CD4-positive, alpha-beta T cell treated with Interleukin-15 for 1 hour (primary cell): ENCODE measurements around the gene TENM4.
"Not testable (repeated sequence)": the region's sequence is repeated elsewhere in the genome, so short reads cannot be mapped to it uniquely, and the experiment has no call there.

Experiments
- DNase-seq: peaks from one replicate; pipeline ENCODE4 v3.0.0-alpha.2; 2020

The TENM4 gene

DNA sequence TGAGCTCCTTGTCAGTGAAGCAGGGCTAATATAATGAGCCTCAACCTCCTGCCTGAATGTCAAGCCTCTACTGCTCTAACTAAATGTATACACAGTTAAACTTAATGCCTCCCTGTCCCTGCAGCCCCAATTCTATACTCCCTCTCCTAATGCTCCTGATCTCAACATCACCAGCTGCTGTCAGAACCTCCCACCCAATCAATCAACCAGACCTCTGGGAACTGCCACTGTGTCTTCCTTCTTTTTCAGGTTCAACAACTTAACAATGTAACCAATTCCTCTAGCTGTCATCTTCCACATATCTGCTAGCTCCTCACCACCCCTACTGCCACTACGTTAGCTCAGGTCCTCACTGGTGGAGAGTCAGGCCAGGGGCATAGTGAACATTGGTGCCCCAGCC, 526.3 kb downstream of the TENM4 start:
- no peak for DNase-seq

DNA sequence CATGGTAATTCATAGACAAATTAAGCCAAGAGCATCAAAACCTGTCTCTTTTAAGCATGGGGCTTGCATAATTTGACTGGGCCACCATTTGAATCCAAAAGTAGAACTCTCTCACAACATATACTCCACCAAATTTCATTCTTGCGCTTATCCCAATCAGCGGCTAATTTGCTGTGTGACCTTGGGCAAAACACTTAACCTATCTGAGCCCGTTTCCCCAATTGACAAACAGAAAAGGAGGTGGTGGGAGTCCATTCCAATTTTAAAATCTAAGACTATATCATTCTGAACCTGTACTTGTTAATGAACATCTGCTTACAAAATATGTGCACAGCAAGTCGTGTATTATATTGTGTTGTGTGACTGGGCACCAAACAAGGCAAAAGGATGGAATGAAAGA, 528.1 kb downstream of the TENM4 start:
- no peak for DNase-seq

DNA sequence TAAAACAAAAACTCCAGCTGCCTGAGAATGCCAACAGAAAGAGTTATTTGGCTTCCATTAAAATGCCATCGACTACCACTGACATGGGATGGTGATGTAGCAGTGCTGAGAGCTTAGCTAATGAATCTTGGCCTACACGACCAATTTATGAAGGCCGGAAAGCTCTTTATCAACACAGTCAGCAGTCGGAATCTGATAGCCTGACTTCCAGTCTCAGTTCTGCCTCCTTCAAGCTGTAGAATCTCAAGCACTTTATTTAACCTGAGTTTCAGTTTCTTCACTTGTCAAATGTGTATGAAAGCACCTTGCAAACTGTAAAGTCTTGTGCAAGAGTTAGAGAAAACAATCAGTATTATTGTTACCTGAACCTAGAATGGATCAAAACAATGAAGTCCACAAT, 530.5 kb downstream of the TENM4 start:
- no peak for DNase-seq

DNA sequence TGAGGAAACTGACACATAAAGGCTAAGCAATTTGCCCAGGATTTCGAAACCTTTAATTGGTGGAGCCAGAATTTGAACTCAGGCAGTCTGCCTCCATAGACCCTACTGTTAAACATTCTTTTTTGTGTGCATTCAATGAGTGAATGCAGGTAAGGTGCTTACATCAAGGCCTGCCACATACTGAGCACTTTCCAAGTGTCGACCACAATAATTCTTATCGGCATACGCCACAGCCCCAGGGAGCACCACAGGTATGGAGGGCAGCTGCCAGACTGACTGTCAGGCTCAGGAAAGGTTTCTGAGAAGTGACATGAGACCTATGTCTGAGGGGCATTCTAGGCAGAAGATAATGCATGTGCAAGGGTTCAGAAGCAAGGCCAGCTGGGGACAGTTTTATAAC, 531.4 kb downstream of the TENM4 start:
- DNase-seq: no peak

DNA sequence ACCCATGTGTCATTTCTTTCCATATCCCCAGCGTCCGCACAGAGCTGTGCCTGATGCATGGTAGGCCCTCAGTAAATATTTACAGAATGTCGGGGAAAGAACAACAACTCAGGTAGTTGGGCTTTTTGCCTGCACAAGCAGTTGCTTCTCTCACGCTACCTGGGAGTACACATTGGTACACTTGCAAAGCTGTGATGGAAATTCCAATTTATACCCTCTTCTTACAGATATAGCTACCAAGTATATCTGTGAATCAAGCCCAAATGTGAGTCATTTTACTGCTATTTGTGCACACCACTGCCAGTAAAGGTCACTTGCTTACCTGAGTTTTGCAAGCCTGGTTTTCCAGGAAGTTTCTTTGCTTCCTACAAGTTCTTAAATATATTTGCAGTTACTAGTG, 533.2 kb downstream of the TENM4 start:
- DNase-seq: no peak

DNA sequence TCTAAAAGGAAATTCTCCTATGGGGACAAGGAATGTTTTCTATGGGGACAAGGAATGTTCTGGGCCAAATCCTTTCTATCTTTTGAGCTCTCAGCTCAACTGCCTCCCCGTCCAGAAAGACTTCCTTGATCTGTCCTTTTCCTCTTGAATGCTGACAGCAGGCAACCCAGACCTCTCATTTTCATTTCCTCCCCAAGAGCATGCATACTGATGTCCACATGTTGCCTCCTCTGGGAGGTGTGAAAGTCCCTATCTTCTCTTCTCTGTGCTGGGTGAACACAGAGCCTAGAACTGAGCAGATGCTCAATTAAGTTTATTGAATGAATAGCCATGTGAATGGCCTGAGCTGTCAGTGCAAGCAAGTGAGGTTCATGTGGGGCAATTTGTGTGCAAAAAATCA, 534.3 kb downstream of the TENM4 start:
- no peak for DNase-seq

DNA sequence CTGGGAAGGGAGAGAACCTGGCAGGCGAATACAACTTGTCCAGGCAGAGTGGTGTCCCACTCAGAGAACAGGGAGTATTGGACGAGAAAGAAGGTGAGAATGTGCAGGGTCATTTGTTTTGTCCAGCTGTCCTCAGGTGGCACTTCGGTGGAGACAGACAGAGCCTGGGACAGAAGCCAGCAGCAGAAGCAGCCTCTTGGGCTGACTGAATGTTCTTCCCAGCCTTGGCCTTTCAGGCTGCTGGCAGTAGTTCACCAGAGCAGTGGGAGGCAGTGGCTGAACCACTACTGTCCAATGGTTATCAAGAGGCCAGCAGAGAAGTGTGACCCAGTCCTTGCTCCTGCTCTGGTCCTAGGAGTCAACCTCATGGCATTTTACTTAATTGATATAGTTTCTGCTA, 535.1 kb downstream of the TENM4 start:
- no peak for DNase-seq

DNA sequence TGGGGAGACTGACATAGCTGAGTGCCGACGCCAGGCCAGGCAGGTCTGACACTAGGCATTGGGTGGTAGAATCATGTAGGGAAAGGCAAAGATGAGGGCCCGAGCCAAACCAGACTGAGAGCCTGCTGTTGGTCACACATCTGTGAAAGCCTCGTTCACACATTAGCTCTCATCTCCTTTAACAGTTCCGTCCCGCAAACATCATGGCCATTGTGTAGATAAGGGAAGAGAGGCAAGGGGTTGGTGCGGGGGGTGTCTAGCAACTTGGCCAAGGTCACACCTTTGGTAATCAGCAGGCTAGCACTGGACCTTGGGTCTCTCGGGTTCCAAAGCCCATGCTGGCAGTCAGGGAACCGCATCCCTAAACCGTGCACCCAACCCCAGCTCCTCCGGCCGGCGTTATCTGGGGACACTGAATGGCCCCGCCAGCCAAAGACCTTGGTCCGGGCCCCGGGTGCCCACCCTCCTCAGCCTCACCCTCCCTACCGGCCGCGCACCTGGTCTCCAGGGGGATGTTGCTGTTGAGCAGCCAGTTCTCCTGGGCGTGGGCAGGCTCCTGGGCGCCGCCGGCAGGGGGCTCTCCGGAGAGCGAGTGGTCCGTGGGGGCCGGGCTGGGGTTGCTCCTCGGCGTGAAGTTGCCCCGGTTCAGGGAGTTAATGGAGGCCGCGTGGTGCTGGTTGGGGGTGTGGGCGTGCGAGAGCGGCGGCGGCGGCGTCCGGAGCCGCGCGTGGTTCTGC, 537.9 kb downstream of the TENM4 start:
- DNase-seq: no peak

DNA sequence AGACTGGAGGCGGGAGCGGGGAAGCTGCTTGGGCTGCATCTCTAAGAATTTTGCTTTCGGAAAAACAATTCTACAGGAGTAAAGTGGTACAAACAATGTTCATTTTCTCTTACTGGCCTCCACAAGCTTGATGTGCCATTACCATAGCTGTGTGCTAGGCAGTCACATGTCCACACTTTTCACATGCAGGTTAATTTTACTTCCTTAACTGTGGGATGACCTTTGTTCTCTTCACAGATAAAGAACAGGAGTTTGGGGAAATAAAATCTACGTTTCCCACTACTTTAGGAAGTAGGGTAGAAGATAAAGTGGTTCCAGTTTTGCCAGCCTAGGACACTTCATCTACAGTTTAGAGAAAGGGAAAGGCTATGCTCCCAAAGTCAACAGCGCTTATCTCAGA, 539.0 kb downstream of the TENM4 start:
- no peak for DNase-seq

DNA sequence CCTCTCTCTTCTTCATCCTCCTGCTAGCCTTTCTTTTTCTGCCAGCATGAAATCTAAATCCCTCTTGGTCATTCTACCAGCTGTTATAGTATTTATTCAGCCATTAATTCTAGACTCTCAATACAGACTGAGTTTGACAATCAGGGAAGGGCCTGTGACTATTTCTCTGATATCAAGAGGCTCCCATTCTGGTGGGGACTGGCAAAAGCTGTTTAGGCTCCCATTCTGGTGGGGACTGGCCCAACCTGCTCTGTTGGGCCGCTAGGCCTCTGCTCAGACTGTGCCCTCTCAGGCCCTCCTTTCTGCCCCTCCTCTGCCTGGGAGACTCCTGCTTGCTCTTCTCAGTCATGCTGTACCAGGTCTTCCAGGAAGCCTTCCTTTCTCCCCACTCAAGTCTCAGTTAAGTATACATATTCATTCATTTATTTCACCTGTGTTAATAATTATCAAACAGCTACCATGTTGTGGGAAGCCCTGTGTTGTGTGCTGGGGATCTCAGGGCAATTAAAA, 542.5 kb downstream of the TENM4 start:
- no peak for DNase-seq

DNA sequence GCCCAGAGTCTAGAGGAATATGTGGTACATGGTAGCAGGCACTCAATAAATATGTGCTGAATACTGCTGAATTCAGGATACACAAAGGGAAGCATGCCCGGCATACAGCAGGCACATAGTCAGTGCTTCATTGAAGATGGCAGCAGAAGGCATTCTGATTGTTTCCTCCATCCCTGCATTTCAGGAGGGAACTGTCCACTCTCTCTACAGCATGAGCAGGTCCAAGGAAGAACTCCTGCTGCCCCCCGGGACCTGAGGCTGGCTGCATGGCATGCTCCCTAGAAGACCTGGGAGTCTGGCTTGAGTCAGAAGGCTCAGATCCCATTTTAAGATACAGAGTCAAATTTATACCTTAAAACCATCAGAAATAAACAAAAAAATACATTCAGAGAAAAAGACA, 546.8 kb downstream of the TENM4 start:
- no peak for DNase-seq

DNA sequence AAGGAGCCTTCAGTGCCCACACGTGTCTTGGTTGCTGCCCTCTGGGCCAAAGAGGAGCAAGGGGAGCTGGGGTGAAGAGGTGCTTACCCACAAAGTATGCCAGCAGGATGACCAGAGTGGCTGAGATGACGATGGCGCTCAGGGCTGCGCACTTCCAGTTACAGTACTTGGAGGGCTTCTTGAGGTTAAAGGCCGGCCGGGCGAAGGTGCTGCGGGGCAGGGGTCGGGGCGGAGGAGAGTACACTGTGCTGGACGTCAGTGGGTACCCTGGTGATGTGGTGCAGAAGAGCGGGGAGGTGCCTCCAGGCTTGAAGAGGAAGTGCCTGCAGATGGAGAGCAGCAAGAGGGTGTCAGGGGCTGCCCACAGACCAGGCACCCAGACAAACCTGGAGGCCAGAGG, 551.1 kb downstream of the TENM4 start:
- no peak for DNase-seq

DNA sequence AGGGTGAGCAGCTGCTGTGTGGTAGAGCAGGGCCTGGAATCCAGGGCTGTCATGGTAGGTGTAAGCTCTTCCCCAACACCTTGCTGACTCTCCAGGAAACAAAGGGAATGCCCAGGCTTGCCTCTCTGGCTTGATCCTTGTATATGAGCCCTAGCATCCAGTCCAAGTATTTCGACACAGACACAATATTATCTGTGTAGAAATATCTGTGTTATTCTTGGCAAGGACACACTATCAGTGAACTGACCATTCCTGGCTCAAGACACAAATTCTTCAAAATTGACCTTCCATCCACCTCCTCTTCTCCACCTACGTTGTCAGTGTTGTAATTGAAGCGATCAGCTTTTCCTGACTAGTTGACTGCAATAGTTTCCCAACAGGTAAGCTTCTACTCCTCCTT, 554.2 kb downstream of the TENM4 start:
- DNase-seq: no peak

DNA sequence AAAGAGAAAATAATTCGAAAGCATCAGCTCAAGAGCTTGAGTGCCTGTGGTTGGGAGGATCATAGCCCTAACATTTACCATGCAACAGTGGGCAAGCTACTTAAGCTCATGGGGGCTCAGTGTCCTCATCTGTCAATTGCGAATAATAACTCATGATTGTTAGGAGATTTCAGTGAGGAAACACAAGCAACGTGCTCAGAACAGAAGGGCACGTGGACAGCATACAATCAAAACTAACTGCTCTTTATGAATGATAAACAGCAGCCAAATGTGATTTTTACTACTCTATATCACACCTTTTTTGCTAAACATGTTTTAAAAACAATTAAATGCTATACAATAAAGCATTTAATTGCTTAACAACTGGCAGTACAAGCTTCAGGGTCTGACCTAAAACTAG, 556.1 kb downstream of the TENM4 start:
- no peak for DNase-seq

DNA sequence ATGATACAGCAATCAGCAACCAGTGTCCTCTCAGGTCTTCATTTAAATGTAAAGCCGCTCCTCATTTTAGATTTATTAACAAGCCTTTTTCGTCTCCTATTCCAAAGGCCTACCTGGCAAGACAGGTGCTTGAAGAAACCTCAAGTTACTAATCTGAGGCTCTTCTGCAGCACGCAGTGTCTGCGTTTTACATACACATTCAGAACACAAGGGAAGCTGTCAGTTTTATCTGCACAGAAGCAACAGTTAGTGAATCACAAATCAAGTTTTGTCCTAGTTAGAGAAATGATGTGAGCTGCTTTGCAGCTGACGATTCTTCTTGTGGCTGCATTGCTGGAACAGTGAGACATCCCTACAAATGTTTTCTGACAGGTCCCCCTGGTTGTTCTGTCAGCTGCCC, 557.3 kb downstream of the TENM4 start:
- DNase-seq: no peak

DNA sequence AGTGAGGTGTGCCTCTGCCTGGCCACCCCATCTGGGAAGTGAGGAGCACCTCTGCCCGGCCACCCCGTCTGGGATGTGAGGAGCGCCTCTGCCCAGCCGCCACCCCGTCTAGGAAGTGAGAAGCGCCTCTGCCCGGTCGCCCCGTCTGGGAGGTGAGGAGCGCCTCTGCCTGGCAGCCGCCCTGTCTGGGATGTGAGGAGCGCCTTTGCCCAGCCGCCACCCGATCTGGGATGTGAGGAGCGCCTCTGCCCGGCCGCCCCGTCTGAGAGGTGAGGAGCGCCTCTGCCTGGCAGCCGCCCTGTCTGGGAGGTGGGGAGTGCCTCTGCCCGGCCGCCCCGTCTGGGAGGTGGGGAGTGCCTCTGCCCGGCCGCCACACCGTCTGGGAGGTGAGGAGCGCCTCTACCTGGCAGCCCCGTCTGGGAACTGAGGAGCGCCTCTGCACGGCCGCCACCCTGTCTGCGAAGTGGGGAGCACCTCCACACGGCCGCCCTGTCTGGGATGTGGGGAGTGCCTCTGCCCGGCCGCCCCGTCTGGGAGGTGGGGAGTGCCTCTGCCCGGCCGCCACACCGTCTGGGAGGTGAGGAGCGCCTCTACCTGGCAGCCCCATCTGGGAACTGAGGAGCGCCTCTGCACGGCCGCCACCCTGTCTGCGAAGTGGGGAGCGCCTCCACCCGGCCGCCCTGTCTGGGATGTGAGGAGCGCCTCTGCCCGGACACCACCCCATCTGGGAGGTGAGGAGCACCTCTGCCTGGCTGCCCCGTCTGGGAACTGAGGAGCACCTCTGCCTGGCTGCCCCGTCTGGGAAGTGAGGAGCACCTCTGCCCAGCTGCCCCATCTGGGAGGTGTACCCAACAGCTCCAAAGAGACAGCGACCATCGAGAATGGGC, 561.5 kb downstream of the TENM4 start:
- DNase-seq: not testable (repeated sequence)

DNA sequence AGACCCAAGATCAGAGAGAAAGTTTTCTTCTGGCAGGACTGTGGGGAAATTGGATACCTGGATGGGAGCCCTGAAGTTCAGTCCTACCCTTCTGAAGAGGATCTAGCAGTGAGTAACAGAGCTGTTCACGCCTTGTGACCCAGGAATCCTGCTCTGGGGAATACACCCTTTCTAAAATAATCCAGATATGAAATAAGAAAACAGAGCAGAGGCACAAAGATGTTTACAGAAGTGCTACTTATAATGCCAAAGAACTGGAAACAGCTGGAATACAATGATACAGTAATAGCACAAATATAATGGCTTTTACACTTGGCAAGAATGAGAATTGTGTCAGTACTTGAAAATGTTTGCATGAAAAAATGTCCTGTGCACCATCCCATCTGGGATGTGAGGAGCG, 562.2 kb downstream of the TENM4 start:
- no peak for DNase-seq

DNA sequence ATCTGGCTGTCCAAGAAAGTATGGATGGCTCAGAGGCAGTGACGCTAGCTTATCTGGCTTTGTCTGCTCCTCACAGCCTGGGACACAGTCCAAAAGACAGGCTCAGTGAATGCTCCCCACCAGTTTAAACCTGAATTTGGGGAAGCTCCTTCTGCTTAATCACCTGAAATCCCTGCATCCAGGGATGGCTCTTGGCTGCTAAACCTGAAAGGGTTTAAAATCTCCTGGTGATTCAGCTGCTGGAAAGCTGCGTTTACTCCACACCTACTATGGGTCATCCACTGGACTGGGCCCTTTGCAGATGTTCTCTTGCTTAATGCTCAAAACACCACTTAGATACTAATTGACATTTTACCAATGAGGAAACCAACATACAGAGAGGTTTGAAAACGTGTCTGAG, 564.2 kb downstream of the TENM4 start:
- no peak for DNase-seq

DNA sequence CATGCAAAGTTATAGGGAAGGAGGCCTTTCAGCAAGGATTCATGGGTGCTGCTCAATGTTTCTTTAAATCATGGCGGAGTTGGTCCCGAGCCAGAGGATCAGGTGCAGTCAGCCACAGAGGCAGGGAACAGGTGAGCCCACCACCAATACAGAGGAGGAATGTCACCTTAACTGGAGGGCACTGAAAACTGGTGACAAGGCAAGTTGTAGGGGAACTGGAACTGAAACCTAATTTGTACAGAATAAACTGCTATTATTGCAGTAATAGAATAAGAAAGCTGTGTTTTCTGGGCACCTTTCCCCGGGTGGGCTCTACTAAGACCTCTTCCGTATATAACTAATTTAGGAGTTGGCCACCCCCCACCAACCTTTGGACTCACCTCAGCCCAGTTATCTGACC, 570.2 kb downstream of the TENM4 start:
- DNase-seq: no peak

DNA sequence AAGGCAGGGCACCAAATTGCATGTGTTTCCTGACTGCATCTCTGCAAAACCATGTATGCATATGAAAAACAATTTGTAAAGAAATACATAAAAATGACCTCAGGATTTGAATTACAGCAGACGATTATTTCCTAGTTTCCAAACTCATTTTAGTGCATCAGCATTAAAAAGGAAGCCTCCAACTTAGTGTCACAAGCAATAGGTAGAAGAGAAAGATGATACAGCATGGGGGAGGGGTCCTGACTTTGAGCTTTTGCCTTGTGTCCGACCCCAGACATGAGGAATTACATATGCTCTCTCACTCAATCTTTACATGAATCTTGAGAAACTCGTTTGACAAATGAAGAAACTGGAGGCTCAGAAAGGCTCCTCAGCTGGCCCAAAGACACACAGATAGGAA, 571.5 kb downstream of the TENM4 start:
- DNase-seq: no peak

DNA sequence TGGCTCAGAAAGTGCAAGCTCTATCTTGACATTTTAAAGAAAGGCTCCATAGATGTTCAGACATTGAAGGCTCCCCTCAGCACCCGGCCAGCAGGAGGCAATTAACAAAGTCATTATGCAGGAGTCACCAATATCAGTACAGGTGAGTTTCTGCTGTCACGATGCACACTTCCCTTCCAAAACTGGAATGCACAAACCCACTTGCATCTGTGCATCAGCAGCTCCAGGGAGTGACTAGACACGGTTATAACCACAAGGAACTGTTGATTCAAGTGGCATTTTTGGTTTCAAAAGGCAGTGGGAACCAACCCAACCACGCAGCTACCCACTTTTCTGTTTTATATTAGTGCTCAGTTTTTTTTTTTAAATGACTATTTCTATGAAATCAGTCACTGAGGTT, 572.3 kb downstream of the TENM4 start:
- DNase-seq: no peak

DNA sequence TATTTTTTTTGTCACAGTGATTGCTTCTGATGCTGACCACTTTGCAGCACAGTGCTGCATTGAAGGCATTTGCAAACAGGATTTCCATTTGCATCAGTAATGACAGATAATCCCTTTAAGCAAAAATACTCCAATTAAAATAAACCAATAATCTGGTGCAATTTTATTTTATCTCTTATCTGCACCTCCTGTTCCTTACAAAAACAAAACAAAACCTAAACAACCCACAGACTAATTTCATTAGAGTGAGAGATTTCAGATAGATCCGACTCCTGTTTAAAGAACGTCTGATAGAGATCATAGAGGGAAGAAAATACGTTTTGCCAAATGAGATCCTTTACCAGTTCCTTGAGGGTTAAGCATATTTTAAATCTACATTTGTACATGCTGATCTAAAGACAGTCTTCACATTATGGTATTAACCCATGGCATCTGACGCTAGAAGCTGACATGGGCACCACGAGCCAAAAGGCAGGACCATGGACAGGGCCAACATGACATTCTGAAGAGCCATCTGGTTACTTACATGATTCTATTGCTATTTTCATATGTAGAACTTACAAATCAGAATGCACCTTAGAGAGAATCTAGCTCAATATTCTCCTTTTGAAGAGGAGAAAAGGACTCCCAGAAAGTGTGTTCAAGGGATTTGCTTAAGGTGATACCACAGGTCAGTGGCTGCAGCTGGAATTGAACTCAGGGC, 580.0 kb downstream of the TENM4 start:
- no peak for DNase-seq

DNA sequence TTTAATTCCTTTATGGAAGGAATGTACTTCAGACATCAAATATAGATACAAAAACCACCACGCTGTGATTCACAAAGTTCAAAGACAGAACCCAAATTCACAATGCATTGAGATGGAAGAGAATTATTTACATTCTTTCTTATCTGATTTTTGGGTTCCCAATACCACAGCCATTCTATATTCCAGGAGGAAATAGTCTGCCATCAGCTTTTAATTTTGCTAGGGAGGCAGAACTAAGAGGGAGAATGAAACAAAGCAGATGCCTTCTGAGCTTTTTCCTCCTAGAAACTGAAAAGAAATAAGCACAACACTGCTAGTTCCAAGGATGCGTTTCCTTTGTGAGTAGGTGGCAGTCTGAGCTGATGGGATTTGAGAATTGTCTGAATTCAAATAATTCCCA, 583.1 kb downstream of the TENM4 start:
- no peak for DNase-seq

DNA sequence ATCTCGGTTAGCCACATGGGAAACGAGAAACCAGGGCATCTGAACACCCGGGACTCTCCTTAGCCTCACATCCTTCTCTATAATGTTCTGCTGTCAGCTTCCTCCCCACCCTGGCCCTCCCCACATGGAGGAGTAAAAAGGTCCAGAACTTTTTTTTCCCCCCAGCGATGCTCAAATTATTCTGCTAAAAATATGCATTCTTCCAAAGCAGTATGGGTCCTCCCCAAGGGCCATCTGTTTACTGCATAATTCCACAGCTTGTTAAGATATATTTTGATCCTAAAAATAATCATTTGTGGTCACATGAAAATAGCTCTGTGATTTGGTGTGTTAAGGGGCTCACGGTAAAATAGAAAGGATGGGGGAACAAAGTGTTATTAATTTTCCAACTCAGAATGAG, 584.6 kb downstream of the TENM4 start:
- DNase-seq: no peak
